Neutrophil (primary cell): Measurements from ENCODE around the gene STARD10.

Experiments
- H3K27ac ChIP-seq: fragments of 200-600 bp; sonication (generic); 2 replicates; pipeline ENCODE4 v1.5.1; 2016; ENCODE audit warnings: mild to moderate bottlenecking, moderate library complexity
- H3K27me3 ChIP-seq: fragments of 200-600 bp; sonication (generic); 2 replicates; pipeline ENCODE4 v1.6.0; 2016; ENCODE audit warnings: mild to moderate bottlenecking
- H3K36me3 ChIP-seq: fragments of 200-600 bp; sonication (generic); 2 replicates; pipeline ENCODE4 v1.5.1; 2017
- H3K4me1 ChIP-seq, 2 experiments: fragments of 200-600 bp in 1 of 2; sonication (generic) in 1 of 2; 1 replicate in 1 of 2; 2 replicates in 1 of 2; pipeline versions ENCODE4 v1.5.1 to v1.6.1; 2013 to 2016; ENCODE audit warnings: low read depth in 1 of 2, low read length in 1 of 2, mild to moderate bottlenecking in 1 of 2, moderate library complexity in 1 of 2; ENCODE audit not compliant: control insufficient read depth in 1 of 2, insufficient read depth in 1 of 2
- H3K4me3 ChIP-seq, 2 experiments: fragments of 200-600 bp in 1 of 2; sonication (generic) in 1 of 2; 1 replicate in 1 of 2; 2 replicates in 1 of 2; pipeline ENCODE4 v1.5.1; 2013 to 2016; ENCODE audit warnings: low read depth in 1 of 2, low read length in 1 of 2, mild to moderate bottlenecking in 1 of 2, moderate library complexity in 1 of 2
- H3K9me3 ChIP-seq: fragments of 200-600 bp; sonication (generic); 2 replicates; pipeline ENCODE4 v1.5.1; 2016
- TF ChIP-seq, protein P1 (sequence below): fragments of 200-600 bp; sonication (generic); IDR thresholded peaks from 2 replicates; pipeline ENCODE4 v1.5.1; 2016; ENCODE audit warnings: antibody characterized with exemption

The STARD10 gene

GRCh38 chr11:72737336-72737735 lies 56.5 kb downstream of the STARD10 start:
- TF ChIP-seq, protein P1, sequence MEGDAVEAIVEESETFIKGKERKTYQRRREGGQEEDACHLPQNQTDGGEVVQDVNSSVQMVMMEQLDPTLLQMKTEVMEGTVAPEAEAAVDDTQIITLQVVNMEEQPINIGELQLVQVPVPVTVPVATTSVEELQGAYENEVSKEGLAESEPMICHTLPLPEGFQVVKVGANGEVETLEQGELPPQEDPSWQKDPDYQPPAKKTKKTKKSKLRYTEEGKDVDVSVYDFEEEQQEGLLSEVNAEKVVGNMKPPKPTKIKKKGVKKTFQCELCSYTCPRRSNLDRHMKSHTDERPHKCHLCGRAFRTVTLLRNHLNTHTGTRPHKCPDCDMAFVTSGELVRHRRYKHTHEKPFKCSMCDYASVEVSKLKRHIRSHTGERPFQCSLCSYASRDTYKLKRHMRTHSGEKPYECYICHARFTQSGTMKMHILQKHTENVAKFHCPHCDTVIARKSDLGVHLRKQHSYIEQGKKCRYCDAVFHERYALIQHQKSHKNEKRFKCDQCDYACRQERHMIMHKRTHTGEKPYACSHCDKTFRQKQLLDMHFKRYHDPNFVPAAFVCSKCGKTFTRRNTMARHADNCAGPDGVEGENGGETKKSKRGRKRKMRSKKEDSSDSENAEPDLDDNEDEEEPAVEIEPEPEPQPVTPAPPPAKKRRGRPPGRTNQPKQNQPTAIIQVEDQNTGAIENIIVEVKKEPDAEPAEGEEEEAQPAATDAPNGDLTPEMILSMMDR: no peak
- Histone ChIP-seq H3K27me3 (no peaks in the 10 kb centered on the region), H3K4me3 (peak overlapping the region; percentile 77 to 87), H3K4me1 (peaks cover 84 to 96% of the 10 kb centered on the region in 2 experiments), H3K9me3 (no peaks in the 10 kb centered on the region), H3K36me3 (peaks cover 29% of the 10 kb centered on the region), H3K27ac (peak overlapping the region; percentile 99)

DNA sequence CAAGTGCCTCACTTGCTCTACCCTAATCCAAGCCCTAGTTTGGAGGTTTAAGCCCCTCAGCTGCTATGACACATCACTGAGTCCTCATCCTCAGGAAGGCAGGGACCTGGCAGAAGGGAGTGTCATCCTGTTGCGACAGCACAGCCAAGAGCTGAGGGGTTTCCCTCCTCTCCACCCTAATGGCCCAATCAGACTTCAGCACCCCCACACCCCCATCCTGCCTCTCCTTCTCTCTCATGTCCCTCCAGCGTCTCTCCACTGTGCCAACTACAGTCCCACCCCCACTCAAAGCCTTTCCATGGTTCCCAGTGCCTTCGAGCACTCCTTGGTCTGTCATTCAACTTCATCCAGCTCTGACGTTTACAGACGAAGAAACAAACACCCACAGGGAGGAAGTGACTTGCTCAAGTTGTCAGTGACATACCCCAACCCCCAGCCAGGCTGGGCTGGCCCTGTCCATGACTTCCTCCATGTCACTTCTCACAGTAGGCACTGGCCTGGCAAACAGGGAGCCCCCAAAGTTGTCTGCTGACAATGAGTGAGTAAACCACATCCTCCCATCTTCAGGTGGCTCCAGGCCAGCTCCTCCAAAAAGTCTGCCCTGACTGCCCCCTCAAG lies 57.3 kb downstream of the STARD10 start:
- peak overlapping the region; percentile 77 to 87 for H3K4me3 ChIP-seq
- H3K4me1 ChIP-seq: peaks cover 82 to 91% of the 10 kb centered on the region in 2 experiments
- H3K36me3 ChIP-seq: peaks cover 37% of the 10 kb centered on the region
- no peaks in the 10 kb centered on the region for H3K27me3 ChIP-seq
- TF ChIP-seq, protein P1: peak; percentile 22
- H3K9me3 ChIP-seq: no peaks in the 10 kb centered on the region
- H3K27ac ChIP-seq: peak overlapping the region; percentile 99

GRCh38 chr11:72735495-72736027 lies 58.3 kb downstream of the STARD10 start:
- TF ChIP-seq, protein P1: no peak
- no peaks in the 10 kb centered on the region for H3K27me3 ChIP-seq
- peak overlapping the region; percentile 77 to 87 for H3K4me3 ChIP-seq
- H3K36me3 ChIP-seq: peaks cover 47% of the 10 kb centered on the region
- peak overlapping the region; percentile 99 for H3K27ac ChIP-seq
- H3K4me1 ChIP-seq: peaks cover 82 to 90% of the 10 kb centered on the region in 2 experiments
- H3K9me3 ChIP-seq: no peaks in the 10 kb centered on the region

GRCh38 chr11:72732329-72732728 lies 61.5 kb downstream of the STARD10 start:
- no peaks in the 10 kb centered on the region for H3K9me3 ChIP-seq
- TF ChIP-seq, protein P1: no peak
- peaks cover 88 to 89% of the 10 kb centered on the region in 2 experiments for H3K4me1 ChIP-seq
- H3K27ac ChIP-seq: peak overlapping the region; percentile 99
- no peaks in the 10 kb centered on the region for H3K27me3 ChIP-seq
- peaks cover 73% of the 10 kb centered on the region for H3K36me3 ChIP-seq
- H3K4me3 ChIP-seq: no peak overlapping the region

- peaks cover 90 to 99% of the 10 kb centered on the region in 2 experiments for H3K4me1 ChIP-seq
- H3K4me3 ChIP-seq: peak overlapping the region in 1 of 2 experiments; percentile 18
- peak overlapping the region; percentile 99 for H3K27ac ChIP-seq
- H3K27me3 ChIP-seq: no peaks in the 10 kb centered on the region
- H3K36me3 ChIP-seq: peaks cover 84% of the 10 kb centered on the region
- TF ChIP-seq, protein P1: no peak
- H3K9me3 ChIP-seq: no peaks in the 10 kb centered on the region
Observed at GRCh38 chr11:72730737-72731136, 63.1 kb downstream of the STARD10 start.
